ENCODE measurements around the gene APC2. TPM values are rescaled to one million over a fixed set of nuclear protein-coding genes. Genes with fewer than 3 reads are reported as not detected.

The APC2 gene
- total RNA-seq, 1 donor from 2014 or later: 0.12 TPM

DNA sequence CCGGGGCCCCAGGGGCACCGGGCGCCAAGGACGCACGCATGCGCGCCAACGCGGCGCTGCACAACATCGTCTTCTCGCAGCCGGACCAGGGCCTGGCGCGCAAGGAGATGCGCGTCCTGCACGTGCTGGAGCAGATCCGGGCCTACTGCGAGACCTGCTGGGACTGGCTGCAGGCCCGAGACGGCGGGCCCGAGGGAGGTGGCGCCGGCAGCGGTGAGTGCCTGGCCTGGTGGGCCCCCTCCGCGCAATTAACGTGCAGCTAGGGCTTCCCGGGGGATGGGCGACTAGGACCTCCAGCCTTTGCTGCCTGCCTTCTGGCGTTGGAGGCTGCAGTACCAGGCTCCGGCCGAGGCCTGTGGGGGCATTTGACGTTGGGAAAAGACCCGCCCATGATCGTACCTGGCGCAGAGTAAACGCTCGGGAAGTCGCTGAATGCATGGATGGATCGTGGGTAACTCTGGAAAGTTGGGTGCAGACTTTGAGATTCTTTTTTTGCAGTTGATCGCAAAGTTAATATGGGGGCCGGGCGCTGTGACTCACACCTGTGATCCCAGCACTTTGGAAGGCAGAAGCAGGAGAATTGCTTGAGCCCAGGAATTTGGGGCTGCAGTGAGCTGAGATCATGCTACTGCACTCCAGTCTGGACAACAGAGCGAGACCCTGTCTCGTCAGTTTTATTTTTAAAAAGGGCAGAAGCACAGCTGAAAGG lies 7.3 kb downstream of the APC2 start:
- peaks cover 63% of the 10 kb centered on the region for H3K27me3 ChIP-seq (ENCODE audit: low read depth)

GRCh38 chr19:1457892-1458291 lies 8.0 kb downstream of the APC2 start:
- H3K27ac ChIP-seq: no peak overlapping the region
- TF ChIP-seq, protein P1, sequence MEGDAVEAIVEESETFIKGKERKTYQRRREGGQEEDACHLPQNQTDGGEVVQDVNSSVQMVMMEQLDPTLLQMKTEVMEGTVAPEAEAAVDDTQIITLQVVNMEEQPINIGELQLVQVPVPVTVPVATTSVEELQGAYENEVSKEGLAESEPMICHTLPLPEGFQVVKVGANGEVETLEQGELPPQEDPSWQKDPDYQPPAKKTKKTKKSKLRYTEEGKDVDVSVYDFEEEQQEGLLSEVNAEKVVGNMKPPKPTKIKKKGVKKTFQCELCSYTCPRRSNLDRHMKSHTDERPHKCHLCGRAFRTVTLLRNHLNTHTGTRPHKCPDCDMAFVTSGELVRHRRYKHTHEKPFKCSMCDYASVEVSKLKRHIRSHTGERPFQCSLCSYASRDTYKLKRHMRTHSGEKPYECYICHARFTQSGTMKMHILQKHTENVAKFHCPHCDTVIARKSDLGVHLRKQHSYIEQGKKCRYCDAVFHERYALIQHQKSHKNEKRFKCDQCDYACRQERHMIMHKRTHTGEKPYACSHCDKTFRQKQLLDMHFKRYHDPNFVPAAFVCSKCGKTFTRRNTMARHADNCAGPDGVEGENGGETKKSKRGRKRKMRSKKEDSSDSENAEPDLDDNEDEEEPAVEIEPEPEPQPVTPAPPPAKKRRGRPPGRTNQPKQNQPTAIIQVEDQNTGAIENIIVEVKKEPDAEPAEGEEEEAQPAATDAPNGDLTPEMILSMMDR (IDR thresholded peaks at IDR 0.05): no peak
- ATAC-seq: no peak
- peaks cover 56% of the 10 kb centered on the region for H3K27me3 ChIP-seq (ENCODE audit: low read depth)
- no peak for DNase-seq
- H3K4me1 ChIP-seq: peaks cover 21% of the 10 kb centered on the region
- H3K36me3 ChIP-seq: no peaks in the 10 kb centered on the region
- no peaks in the 10 kb centered on the region for H3K9me3 ChIP-seq
- no peak overlapping the region for H3K4me3 ChIP-seq
- intact Hi-C loops (cut with DNase I): no loop called here

More for the DNA sequence above, 7.3 kb downstream of the APC2 start:
- ATAC-seq: no peak
- TF ChIP-seq, protein P1 (IDR thresholded peaks at IDR 0.05): no peak
- Histone ChIP-seq H3K9me3 (no peaks in the 10 kb centered on the region), H3K27ac (no peak overlapping the region), H3K4me3 (no peak overlapping the region), H3K4me1 (peaks cover 21% of the 10 kb centered on the region), H3K36me3 (no peaks in the 10 kb centered on the region)
- intact Hi-C loops (cut with DNase I): no loop called here
- no peak for DNase-seq

DNA sequence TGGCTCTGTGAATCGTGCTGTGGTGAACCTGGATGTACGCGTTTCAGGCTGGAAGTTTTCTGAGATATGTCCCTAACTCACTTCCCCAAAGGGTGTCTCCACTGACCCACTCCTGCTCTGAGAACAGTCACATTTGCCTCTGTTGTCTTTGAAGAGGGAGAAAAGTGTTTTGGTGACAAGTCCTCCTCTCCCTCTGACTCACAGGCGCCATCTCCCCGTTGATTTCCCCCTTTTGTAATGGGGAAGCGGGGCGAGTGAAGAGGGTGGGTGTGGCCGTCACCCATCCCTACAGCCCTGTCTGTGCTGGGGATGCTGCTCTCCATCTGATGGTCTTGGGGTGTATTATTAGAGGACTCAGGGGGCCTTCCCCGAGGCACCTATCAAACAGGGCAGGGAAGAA lies 9.6 kb downstream of the APC2 start:
- ATAC-seq: no peak

GRCh38 chr19:1460033-1460995 lies 10.4 kb downstream of the APC2 start:
- ATAC-seq (no peak), DNase-seq (no peak)
- Histone ChIP-seq H3K27ac (no peak overlapping the region), H3K27me3 (ENCODE audit: low read depth) (peaks cover 38% of the 10 kb centered on the region), H3K4me3 (no peak overlapping the region), H3K9me3 (no peaks in the 10 kb centered on the region), H3K4me1 (peaks cover 23% of the 10 kb centered on the region), H3K36me3 (no peaks in the 10 kb centered on the region)
- TF ChIP-seq, protein P1 (IDR thresholded peaks at IDR 0.05): no peak
- intact Hi-C loops (cut with DNase I): no loop called here

More for the DNA sequence above, 9.6 kb downstream of the APC2 start:
- TF ChIP-seq, protein P1 (IDR thresholded peaks at IDR 0.05): no peak
- Histone ChIP-seq H3K4me1 (peaks cover 21% of the 10 kb centered on the region), H3K4me3 (no peak overlapping the region), H3K36me3 (no peaks in the 10 kb centered on the region), H3K27me3 (ENCODE audit: low read depth) (peaks cover 40% of the 10 kb centered on the region), H3K27ac (no peak overlapping the region), H3K9me3 (no peaks in the 10 kb centered on the region)
- intact Hi-C loops (cut with DNase I): no loop called here
- no peak for DNase-seq

GRCh38 chr19:1461862-1462261 lies 11.9 kb downstream of the APC2 start:
- intact Hi-C loops (cut with DNase I): no loop called here
- Histone ChIP-seq H3K4me1 (peaks cover 24% of the 10 kb centered on the region), H3K36me3 (no peaks in the 10 kb centered on the region), H3K9me3 (no peaks in the 10 kb centered on the region), H3K27me3 (ENCODE audit: low read depth) (peaks cover 38% of the 10 kb centered on the region), H3K4me3 (no peak overlapping the region), H3K27ac (no peak overlapping the region)
- ATAC-seq (no peak), DNase-seq (no peak)
- TF ChIP-seq, protein P1 (IDR thresholded peaks at IDR 0.05): no peak

Data from lower lobe of right lung (tissue), 2 donors.